ENCODE measurements around the gene GAL3ST2.
"Not testable (repeated sequence)": the region's sequence is repeated elsewhere in the genome, so short reads cannot be mapped to it uniquely, and the experiment has no call there.

The GAL3ST2 gene

GRCh38 chr2:241769819-241770184 is 6.8 kb upstream of the GAL3ST2 start:
- no peak for DNase-seq

DNA sequence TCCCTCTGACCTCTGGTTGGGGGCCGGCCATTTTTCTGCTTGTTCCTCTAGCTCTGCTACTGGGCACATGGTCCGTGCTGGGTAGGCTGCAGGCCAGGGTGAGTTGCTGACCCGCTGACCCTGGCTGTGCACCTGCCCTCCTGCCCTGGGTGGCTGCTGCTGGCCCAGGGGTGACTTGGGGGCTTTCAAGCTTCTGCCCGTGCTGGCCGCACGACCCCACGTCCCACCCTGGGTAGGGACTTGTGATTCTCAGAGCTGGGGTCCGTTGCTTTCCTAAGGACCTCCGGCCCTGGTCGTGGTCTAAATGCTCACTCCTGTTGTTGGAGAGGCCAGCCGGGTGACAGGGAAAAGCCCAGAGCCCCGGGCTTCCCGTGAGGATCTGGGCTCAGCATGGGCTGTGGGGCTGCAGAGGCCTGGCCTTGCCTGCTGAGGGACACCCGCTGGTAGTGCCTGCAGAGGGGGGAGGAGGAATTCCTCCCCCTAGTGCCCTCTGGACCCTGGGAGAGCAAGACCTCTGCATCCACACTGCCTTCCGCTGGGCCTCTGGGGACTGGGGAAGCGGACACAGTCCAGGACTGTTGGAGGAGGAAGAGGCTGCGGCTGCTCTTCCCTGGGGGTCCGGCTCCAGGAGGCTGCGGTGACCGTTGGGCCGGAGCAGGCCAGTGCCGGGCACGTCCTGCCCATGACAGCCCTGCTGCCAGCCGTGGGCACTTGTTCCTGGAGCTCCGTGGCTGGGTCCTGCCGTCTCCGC is 6.3 kb upstream of the GAL3ST2 start:
- DNase-seq: no peak

DNA sequence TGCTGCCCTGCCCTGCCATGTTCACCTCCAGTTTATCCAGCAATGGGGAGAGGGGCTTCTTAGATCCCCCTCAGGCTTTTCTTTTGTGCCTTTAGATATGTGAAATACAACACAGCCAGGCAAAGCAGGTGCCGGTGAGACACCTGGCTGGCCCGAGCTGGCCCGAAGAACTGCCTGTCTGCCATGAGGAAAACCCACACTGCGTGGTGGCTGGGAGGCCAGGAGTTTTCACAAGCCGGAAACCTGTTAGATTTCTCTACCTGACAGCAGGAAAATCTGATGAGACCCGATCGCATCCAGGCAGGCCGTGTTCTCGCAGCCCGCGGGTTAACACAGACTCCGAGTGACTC is 5.7 kb upstream of the GAL3ST2 start:
- no peak for DNase-seq

DNA sequence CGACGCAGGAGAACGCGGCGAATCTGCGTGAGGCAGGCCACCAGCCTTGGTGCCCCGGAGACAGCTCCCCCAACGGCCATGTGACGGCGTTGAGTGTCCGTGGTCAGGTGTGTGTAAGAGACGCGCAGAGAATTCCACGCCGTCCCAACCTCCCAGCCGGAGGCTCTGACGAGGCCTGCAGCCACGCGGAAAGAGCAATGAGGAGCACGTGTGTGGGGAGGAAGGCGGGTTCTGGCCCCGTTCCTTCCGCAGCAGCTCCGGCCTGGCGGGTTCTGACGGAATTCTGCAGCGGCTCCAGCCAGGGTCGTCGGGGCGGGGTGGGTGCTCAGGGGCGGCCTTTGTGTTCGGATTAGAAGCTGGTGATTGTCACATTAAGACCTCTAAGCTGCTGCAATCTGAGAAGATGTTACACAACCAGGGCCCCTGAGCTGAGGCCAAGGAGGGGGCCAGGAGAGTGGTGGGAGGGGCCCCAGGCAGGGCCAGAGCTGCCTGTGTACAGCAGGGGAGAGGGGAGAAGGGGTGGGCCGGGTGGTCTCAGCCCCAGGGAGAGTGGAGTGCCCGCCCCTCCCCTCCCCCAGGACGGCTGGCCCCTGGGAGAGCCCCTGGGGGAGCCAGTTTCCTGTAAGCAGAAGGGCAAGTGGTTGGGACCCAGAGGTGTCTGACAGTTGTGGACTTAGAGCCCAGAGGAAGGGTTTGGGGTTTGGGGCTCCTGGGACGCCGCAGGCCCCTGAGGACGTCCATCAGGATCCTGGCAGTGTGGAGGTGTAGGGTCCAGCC is 5.1 kb upstream of the GAL3ST2 start:
- no peak for DNase-seq

- no peak for DNase-seq
Measured at GRCh38 chr2:241772063-241772499, 4.5 kb upstream of the GAL3ST2 start.

DNA sequence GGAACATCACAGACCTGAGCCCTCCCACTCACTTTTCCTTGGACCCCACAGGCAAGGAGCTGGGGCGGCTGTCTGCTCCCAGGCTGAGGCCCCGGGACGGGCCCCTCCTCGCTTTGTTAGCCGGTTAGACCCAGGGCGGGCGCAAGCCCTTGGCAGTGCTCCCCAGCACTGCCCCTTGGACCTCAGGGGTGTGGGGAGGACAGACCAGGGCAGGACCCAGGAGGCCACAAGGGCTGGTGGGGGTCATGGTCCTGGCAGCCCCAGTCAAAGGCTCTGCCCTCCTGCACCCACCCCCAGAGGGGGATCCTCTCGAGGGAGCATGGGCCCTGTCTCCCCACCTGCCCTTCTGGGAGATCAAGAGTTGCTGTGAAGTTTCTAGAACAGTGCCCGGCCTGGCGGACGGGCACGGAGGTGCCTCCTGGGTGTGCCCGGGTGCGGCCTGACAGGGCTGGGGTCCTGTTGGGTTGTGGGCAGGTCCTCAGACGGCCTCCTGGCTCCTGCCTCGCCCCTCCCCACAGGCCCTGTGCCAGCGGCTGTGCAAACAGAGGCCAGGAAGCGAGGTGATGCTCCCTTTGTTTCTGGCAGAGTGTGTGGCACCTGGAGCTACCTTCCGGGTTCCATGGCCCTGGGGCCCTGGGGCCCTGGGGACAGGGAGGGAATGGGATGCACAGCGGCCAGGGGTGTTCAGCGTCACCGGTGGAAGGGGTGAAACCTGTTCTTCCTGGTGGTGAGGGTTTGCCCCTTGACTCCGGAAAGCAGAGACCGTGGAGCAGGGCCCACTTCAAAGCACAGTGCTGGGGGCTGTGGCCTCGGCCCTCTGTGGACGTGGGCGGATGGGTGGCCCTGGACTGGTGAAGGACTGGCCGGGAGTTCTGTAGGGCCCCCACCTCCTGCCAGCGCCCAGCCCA is 2.9 kb upstream of the GAL3ST2 start:
- DNase-seq: no peak

- DNase-seq: no peak
Measured at GRCh38 chr2:241774419-241775222, 2.0 kb upstream of the GAL3ST2 start.

GRCh38 chr2:241775223-241776177 is 1.1 kb upstream of the GAL3ST2 start:
- DNase-seq: no peak

DNA sequence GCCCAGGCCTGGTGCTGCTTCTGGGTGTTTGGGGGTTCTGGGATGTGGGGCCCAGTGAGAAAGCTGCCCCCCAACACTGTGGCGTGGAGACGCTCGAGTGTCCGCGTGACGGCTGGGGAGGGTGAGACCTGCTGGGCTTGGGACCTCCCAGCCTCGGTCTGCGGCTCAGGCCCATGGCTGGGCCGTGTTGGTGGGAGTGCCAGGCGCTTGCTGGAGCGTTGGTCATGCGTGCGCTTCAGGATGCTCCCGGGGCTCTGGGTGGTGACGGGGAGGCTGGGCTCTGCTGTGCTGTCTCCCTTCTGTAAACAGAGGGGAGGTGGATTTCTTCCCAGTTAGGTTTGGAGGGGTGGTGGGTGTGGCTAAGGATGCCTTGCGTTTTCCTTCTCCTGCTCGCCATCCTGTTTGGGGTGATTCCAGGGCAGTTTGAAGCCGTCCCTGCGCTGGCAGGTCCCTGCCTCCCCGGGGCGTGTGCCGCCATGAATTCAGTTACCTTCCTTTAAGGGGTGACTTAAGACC is 606 bp downstream of the GAL3ST2 start:
- DNase-seq: no peak

DNA sequence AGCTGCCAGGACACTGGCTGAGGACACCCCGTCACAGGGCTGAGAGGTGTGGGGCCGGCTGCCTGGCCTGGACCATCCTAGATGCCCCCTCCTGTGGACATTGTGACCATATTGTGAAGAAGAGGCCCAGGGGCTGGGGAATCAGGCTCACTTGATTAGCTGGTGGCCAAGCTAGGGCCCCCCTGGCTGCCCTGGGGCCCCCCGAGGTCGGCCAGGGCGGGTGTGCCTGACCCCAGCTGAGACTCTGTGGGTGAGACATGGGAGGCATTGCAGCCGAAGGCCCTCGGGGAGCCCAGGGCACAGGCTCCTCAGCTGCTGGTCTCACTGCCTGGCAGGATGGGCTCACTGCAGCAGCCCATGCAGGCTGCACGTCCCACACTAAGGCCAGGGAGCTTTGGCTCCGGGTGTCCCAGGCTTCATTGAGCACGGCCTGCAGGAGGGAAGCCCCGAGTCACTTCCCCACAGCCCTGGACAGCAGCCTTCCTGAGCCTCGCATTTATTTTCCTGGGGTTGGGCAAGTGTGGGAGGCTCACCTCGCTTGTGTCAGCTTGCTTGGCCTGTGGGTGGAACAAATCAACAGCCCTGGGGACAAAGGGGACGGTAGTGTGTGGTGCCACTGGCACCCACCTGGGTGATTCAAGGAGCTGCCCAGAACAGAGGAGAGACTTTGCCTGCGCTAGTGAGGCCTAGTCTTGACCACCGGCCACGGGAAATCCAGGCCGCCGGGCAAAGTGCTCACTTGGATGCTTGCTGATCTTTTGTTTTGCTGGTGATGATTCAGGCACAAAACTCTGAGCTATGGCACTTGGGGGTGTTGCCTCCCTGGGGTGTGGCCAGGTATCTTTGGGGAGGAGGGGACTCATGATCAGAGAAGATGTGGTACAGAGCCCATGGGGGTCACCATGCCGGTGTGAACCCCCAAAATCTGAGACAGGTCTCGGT is 1.3 kb downstream of the GAL3ST2 start:
- no peak for DNase-seq

DNA sequence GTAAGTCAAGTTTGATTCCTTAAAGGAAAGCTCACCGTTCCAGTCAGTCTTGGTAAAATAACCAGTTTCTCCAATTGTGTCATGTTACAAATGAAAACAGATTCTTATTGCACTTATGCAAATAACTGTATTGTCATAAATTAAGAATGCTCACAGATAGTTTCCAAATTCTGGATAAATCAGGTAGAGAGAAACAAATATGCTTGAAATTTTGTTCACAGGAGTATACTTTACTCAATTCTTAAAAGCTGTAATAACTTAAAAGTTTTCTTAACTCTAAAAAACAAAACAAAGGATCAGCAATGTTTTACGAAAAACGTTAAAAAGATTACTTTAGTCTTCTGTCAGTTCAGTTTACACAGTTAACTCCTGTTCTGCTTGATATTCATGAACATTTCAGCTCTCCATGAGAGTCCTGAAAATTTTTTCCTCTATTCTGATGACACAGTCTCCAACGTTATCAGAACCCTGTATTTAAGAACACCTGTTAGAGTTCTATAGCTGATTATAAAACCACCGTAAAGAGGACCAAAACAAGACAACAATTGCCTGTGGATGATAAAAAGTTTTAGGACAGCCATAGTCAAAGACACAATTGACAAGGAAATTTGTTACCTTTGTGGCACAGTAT is 4.4 kb downstream of the GAL3ST2 start:
- DNase-seq: no peak

- DNase-seq: not testable (repeated sequence)
Measured at GRCh38 chr2:241782053-241782452, 5.4 kb downstream of the GAL3ST2 start.

DNA sequence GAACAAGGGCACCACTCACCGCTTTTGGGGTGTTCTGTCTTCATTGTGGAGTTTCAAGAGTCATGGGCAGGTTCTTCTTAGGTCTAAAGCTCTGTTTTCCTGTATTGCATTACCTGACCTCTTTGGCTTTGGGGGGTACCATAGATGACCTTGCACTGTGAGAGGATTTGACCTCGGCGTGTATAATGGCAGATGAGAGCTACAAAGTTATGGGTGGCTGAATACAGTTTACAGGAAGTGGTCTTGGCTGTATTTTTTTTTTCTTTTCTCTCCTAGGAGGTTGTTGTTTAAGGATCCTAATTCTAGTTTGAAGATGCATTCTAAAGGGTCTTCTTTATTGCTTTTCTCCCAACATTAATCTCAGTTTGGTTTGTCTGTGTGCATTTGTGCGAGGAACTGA is 11.5 kb downstream of the GAL3ST2 start:
- no peak for DNase-seq

DNA sequence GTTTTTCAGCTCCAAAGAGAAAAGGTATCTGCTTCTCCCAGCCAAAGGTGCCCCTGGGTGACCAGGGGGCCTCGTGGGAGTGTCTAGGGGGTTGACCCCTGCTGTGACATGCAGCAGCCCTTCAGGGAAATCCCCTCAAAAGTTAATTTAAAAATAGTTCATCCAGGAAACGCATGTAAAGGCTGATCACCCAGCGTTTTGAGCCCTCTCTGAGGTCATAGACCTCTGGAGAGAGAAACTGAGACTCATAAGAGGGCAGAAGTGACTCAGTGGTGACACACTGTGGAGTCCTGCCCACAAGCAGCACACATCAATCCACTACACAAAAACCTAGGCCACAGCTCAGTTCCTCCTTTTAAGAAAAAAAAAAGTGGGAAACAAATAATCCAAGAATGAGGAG is 11.9 kb downstream of the GAL3ST2 start:
- no peak for DNase-seq

- not testable (repeated sequence) for DNase-seq
Measured at GRCh38 chr2:241791385-241791784, 14.8 kb downstream of the GAL3ST2 start.

DNA sequence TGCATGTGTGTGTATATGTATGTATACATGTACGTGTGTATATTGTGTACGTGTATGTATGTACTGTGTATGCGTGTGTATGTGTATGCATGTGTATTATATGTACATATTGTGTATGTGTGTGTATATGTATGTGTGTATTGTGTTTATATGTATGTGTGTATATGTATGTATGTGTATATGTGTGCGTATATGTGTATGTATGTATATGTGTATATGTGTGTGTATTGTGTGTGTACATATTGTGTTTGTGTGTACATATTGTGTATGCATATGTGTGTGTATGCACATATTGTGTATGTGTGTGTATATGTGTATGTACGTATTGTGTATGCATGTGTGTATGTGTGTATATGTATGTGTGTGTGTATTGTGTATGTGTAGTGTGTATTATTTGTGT is 16.8 kb downstream of the GAL3ST2 start:
- DNase-seq: no peak

- no peak for DNase-seq
Measured at GRCh38 chr2:241794250-241794823, 17.7 kb downstream of the GAL3ST2 start.

GRCh38 chr2:241795021-241795999 is 18.7 kb downstream of the GAL3ST2 start:
- DNase-seq: no peak

Data from NCI-H2227 treated with DMSO at 0.1 percent for 48 hours (cell line).